Measurements from ENCODE around the gene MTHFD1L. TPM values are rescaled to one million over a fixed set of nuclear protein-coding genes. Genes with fewer than 3 reads are reported as not detected.

The MTHFD1L gene
- total RNA-seq, 3 donors from 2014 or later (not counting 1 experiment from before 2014, with no cell fraction given): 3.8 to 4.5 (median 4.3) TPM

DNA sequence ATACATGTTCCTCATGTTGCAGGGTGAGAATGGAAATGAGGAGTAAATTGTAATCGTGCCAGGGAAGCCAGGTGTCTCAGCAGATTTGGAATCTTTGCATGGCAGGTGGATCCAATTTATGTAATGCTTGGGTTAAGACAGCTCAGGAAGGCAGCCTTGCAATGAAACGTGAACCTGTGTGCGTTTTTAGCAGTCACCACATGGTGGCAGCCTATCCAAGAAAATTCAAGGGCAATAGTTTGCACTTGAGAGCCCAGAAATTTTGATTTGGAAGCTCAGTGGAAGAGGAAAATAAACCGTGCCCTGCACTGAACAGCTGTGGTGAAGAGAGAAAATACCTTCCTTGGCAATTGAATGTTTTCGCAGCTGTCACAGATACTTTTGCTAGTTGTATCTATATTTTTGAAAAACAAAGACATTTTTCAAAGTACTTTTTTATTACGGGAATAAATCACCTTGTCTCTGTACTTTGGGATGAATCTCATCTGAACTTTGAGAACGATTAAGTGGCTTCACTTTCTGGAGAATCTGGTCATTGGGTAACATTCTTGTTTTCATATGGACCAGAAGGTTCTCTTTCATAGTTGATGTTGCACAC lies 26.5 kb downstream of the MTHFD1L start:
- H3K27ac Mint-ChIP-seq: no peak overlapping the region
- DNase-seq: peak; percentile 21 to 76
- H3K4me3 Mint-ChIP-seq: no peak overlapping the region
- peaks cover 20 to 23% of the 10 kb centered on the region in 2 donors for H3K4me1 Mint-ChIP-seq
- H3K9me3 Mint-ChIP-seq: no peaks in the 10 kb centered on the region
- no peaks in the 10 kb centered on the region for H3K27me3 ChIP-seq (ENCODE audit: control insufficient read depth, insufficient read depth, low read length)
- H3K4me3 ChIP-seq (ENCODE audit: low read length): no peak overlapping the region
- H3K9me3 ChIP-seq (ENCODE audit: control insufficient read depth, insufficient read depth, low read length): no peaks in the 10 kb centered on the region
- H3K27ac ChIP-seq (ENCODE audit: low read length): no peak overlapping the region
- ATAC-seq: peak; percentile 58 to 70 (median 61)
- TF ChIP-seq, protein P1, sequence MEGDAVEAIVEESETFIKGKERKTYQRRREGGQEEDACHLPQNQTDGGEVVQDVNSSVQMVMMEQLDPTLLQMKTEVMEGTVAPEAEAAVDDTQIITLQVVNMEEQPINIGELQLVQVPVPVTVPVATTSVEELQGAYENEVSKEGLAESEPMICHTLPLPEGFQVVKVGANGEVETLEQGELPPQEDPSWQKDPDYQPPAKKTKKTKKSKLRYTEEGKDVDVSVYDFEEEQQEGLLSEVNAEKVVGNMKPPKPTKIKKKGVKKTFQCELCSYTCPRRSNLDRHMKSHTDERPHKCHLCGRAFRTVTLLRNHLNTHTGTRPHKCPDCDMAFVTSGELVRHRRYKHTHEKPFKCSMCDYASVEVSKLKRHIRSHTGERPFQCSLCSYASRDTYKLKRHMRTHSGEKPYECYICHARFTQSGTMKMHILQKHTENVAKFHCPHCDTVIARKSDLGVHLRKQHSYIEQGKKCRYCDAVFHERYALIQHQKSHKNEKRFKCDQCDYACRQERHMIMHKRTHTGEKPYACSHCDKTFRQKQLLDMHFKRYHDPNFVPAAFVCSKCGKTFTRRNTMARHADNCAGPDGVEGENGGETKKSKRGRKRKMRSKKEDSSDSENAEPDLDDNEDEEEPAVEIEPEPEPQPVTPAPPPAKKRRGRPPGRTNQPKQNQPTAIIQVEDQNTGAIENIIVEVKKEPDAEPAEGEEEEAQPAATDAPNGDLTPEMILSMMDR (IDR thresholded peaks at IDR 0.05): peak; percentile 87
- peaks cover 10% of the 10 kb centered on the region for H3K4me1 ChIP-seq (ENCODE audit: control insufficient read depth, insufficient read depth, low read length)
- no peaks in the 10 kb centered on the region for H3K36me3 Mint-ChIP-seq
- no peaks in the 10 kb centered on the region for H3K27me3 Mint-ChIP-seq (ENCODE audit: low read depth in 2 of 2)
- WGBS (ENCODE audit: insufficient coverage): 33% methylated on average over 6 of the region's 7 CpGs
- intact Hi-C loops (cut with micrococcal nuclease): loop anchor here (1.0 to 5.0 kb wide), 2 partner anchors 432 to 585 kb away; no protein-coding TSS in a partner anchor
- H3K36me3 ChIP-seq (ENCODE audit: control insufficient read depth, insufficient read depth, low read length): no peaks in the 10 kb centered on the region

- H3K4me3 ChIP-seq (ENCODE audit: low read length): no peak overlapping the region
- H3K27me3 ChIP-seq (ENCODE audit: control insufficient read depth, insufficient read depth, low read length): no peaks in the 10 kb centered on the region
- TF ChIP-seq, protein P1 (IDR thresholded peaks at IDR 0.05): no peak
- no peaks in the 10 kb centered on the region for H3K9me3 ChIP-seq (ENCODE audit: control insufficient read depth, insufficient read depth, low read length)
- Mint-ChIP-seq H3K9me3 (no peaks in the 10 kb centered on the region), H3K27ac (no peak overlapping the region), H3K27me3 (ENCODE audit: low read depth in 2 of 2) (no peaks in the 10 kb centered on the region), H3K36me3 (no peaks in the 10 kb centered on the region), H3K4me1 (peaks cover 20 to 23% of the 10 kb centered on the region in 2 donors), H3K4me3 (no peak overlapping the region)
- ATAC-seq: no peak
- WGBS (ENCODE audit: insufficient coverage): 90% methylated on average over 8 of the region's 8 CpGs
- H3K36me3 ChIP-seq (ENCODE audit: control insufficient read depth, insufficient read depth, low read length): no peaks in the 10 kb centered on the region
- intact Hi-C loops (cut with micrococcal nuclease): loop anchor here (5.0 kb wide), 1 partner anchor 583 kb away; no protein-coding TSS in a partner anchor
- no peak overlapping the region for H3K27ac ChIP-seq (ENCODE audit: low read length)
- DNase-seq: no peak
- H3K4me1 ChIP-seq (ENCODE audit: control insufficient read depth, insufficient read depth, low read length): peaks cover 18% of the 10 kb centered on the region
These were observed 28.8 kb downstream of the MTHFD1L start for GRCh38 chr6:150894191-150894744.

GRCh38 chr6:150894935-150895552 lies 29.5 kb downstream of the MTHFD1L start:
- peak in 1 of 2 donors; percentile 28 for DNase-seq
- Mint-ChIP-seq H3K27ac (no peak overlapping the region), H3K9me3 (no peaks in the 10 kb centered on the region), H3K4me3 (no peak overlapping the region), H3K4me1 (peaks cover 20 to 23% of the 10 kb centered on the region in 2 donors), H3K27me3 (ENCODE audit: low read depth in 2 of 2) (no peaks in the 10 kb centered on the region), H3K36me3 (no peaks in the 10 kb centered on the region)
- intact Hi-C loops (cut with micrococcal nuclease): loop anchor here (5.0 kb wide), 1 partner anchor 582 kb away; no protein-coding TSS in a partner anchor
- WGBS (ENCODE audit: insufficient coverage): 47% methylated on average over 12 of the region's 12 CpGs
- Histone ChIP-seq H3K4me1 (ENCODE audit: control insufficient read depth, insufficient read depth, low read length) (peaks cover 18% of the 10 kb centered on the region), H3K4me3 (ENCODE audit: low read length) (no peak overlapping the region), H3K27me3 (ENCODE audit: control insufficient read depth, insufficient read depth, low read length) (no peaks in the 10 kb centered on the region), H3K9me3 (ENCODE audit: control insufficient read depth, insufficient read depth, low read length) (no peaks in the 10 kb centered on the region), H3K36me3 (ENCODE audit: control insufficient read depth, insufficient read depth, low read length) (no peaks in the 10 kb centered on the region), H3K27ac (ENCODE audit: low read length) (no peak overlapping the region)
- no peak for ATAC-seq
- TF ChIP-seq, protein P1 (IDR thresholded peaks at IDR 0.05): no peak
